WTC11 (cell line): Measurements from ENCODE around the gene SMR3B. TPM values are rescaled to one million over a fixed set of nuclear protein-coding genes. Genes with fewer than 3 reads are reported as not detected.

Source experiments
- ATAC-seq: fragments of 200-7000 bp; cut with Tn5 transposase; 2 replicates; pipeline ENCODE4 v1.10.0; 2021; ENCODE audit warnings: mild to moderate bottlenecking, moderate library complexity
- CTCF ChIA-PET: fragments of 300-600 bp; sonication (Branson Sonifier 250); formaldehyde crosslinking; loops from one replicate; lab custom pipeline; 2021; ENCODE audit warnings: antibody characterized with exemption; lab: Charles Lee
- POLR2A ChIA-PET: fragments of 350-600 bp; sonication (Branson Sonifier 250); formaldehyde crosslinking; loops from one replicate; lab custom pipeline; 2021; ENCODE audit warnings: antibody characterized with exemption; lab: Charles Lee
- DNase-seq: peaks from one replicate; pipeline ENCODE4 v3.0.0; 2021; ENCODE audit warnings: low spot score
- H3K27ac Mint-ChIP-seq: 2 replicates; pipeline ENCODE4 v1.8.0; 2021; ENCODE audit warnings: mixed read lengths
- H3K27me3 Mint-ChIP-seq: 2 replicates; pipeline ENCODE4 v1.8.0; 2021; ENCODE audit warnings: low read depth, mild to moderate bottlenecking, moderate library complexity, mixed read lengths
- H3K36me3 Mint-ChIP-seq: 2 replicates; pipeline ENCODE4 v1.8.0; 2021; ENCODE audit warnings: mixed read lengths
- H3K4me1 Mint-ChIP-seq: 2 replicates; pipeline ENCODE4 v1.8.0; 2022; ENCODE audit warnings: mixed read lengths
- H3K4me3 Mint-ChIP-seq: 2 replicates; pipeline ENCODE4 v1.8.0; 2021; ENCODE audit warnings: mild to moderate bottlenecking, moderate library complexity, mixed read lengths
- H3K9me3 Mint-ChIP-seq: 2 replicates; pipeline ENCODE4 v1.8.0; 2021; ENCODE audit warnings: mixed read lengths
- ATF1 ChIP-seq: sonication (generic); formaldehyde crosslinking; IDR thresholded peaks from 2 replicates; pipeline ENCODE4 v1.8.1; 2023; ENCODE audit warnings: mild to moderate bottlenecking, moderate library complexity, missing genetic modification reagents
- CREM ChIP-seq: sonication (generic); formaldehyde crosslinking; IDR thresholded peaks from 2 replicates; pipeline ENCODE4 v1.8.1; 2022; ENCODE audit warnings: mild to moderate bottlenecking, missing genetic modification reagents, moderate library complexity
- EMX1 ChIP-seq: fragments of 250-450 bp; sonication (Bioruptor Pico); IDR thresholded peaks from 2 replicates; pipeline ENCODE4 v1.8.0; 2021; ENCODE audit warnings: mild to moderate bottlenecking
- ESRRA ChIP-seq: sonication (generic); formaldehyde crosslinking; IDR thresholded peaks from 2 replicates; pipeline ENCODE4 v1.8.1; 2022; ENCODE audit warnings: mild to moderate bottlenecking, missing genetic modification reagents, borderline replicate concordance
- FOXJ3 ChIP-seq: sonication (generic); formaldehyde crosslinking; IDR thresholded peaks from 2 replicates; pipeline ENCODE4 v1.9.0; 2021; ENCODE audit warnings: missing genetic modification reagents, mild to moderate bottlenecking, borderline replicate concordance
- HMGA2 ChIP-seq: fragments of 250-450 bp; sonication (Bioruptor Pico); IDR thresholded peaks from 2 replicates; pipeline ENCODE4 v1.4.0; 2021; ENCODE audit warnings: mild to moderate bottlenecking, moderate library complexity
- JUN ChIP-seq: sonication (generic); formaldehyde crosslinking; IDR thresholded peaks from 2 replicates; pipeline ENCODE4 v1.8.0; 2023; ENCODE audit warnings: mild to moderate bottlenecking, missing genetic modification reagents
- MXD4 ChIP-seq: fragments of 250-450 bp; sonication (Bioruptor Pico); IDR thresholded peaks from 2 replicates; pipeline ENCODE4 v1.8.0; 2021; ENCODE audit warnings: mild to moderate bottlenecking, moderate library complexity, borderline replicate concordance
- MYBL2 ChIP-seq: sonication (generic); formaldehyde crosslinking; IDR thresholded peaks from 2 replicates; pipeline ENCODE4 v1.8.1; 2023; ENCODE audit warnings: mild to moderate bottlenecking, moderate library complexity, missing genetic modification reagents
- NFE2L1 ChIP-seq: sonication (generic); formaldehyde crosslinking; IDR thresholded peaks from 2 replicates; pipeline ENCODE4 v1.8.1; 2023; ENCODE audit warnings: missing genetic modification reagents
- NR2C2 ChIP-seq: sonication (generic); formaldehyde crosslinking; IDR thresholded peaks from 2 replicates; pipeline ENCODE4 v1.8.0; 2022; ENCODE audit warnings: mild to moderate bottlenecking, missing genetic modification reagents
- PRRX2 ChIP-seq: fragments of 250-450 bp; sonication (Bioruptor Pico); IDR thresholded peaks from 2 replicates; pipeline ENCODE4 v1.8.0; 2021; ENCODE audit warnings: mild to moderate bottlenecking
- ZNF138 ChIP-seq: sonication (generic); formaldehyde crosslinking; conservative IDR thresholded peaks from 2 replicates; pipeline ENCODE4 v1.8.1; 2022; ENCODE audit warnings: mild to moderate bottlenecking, moderate library complexity, missing genetic modification reagents
- ZNF263 ChIP-seq: sonication (generic); formaldehyde crosslinking; IDR thresholded peaks from 2 replicates; pipeline ENCODE4 v1.8.1; 2022; ENCODE audit warnings: low read depth, mild to moderate bottlenecking, moderate library complexity, missing genetic modification reagents
- ZNF671 ChIP-seq: fragments of 250-450 bp; sonication (Bioruptor Pico); IDR thresholded peaks from 2 replicates; pipeline ENCODE4 v1.8.0; 2021; ENCODE audit warnings: mild to moderate bottlenecking
- total RNA-seq: library from RNA; stranded (reverse); gene quantifications from 3 replicates; pipeline ENCODE4 v1.2.3, GENCODE V29; 2021
- TF ChIP-seq, protein P1 (sequence below): sonication (generic); formaldehyde crosslinking; IDR thresholded peaks from 2 replicates; pipeline ENCODE4 v1.8.1; 2023; ENCODE audit warnings: mild to moderate bottlenecking, moderate library complexity, missing genetic modification reagents
- TF ChIP-seq, protein P2 (sequence below): sonication (generic); formaldehyde crosslinking; IDR thresholded peaks from 2 replicates; pipeline ENCODE4 v1.8.0; 2023; ENCODE audit warnings: mild to moderate bottlenecking, missing genetic modification reagents
- TF ChIP-seq, protein P3 (sequence below): sonication (generic); formaldehyde crosslinking; conservative IDR thresholded peaks from 2 replicates; pipeline ENCODE4 v1.8.1; 2022; ENCODE audit warnings: mild to moderate bottlenecking, missing genetic modification reagents
- TF ChIP-seq, protein P4 (sequence below): fragments of 250-450 bp; sonication (Bioruptor Pico); IDR thresholded peaks from 2 replicates; pipeline ENCODE4 v1.9.0; 2021; ENCODE audit warnings: moderate library complexity, mild to moderate bottlenecking, inconsistent platforms, borderline replicate concordance
- TF ChIP-seq, protein P5 (sequence below): sonication (generic); formaldehyde crosslinking; IDR thresholded peaks from 2 replicates; pipeline ENCODE4 v1.8.0; 2023; ENCODE audit warnings: missing genetic modification reagents

SMR3B gene
- total RNA-seq, 1 experiment from 2014 or later, result not detected

DNA sequence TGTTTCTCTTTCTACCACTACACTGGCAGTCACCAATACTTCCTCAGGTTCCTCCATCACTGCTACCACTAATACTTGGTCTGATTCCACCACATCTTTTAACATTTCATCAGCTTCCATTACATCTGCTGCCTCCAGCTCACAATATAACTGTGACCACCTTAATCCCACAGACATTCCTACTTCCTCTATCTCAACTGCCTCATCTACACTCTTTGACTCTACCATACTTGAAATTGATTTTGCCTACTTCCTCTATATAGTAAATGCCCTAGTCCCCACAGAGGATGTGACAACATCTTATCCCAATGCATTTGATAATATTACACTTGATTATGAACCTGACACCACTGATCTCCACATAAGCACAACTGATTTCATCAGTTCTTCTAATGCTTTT is 43.9 kb downstream of the SMR3B start:
- H3K9me3 Mint-ChIP-seq, result peaks cover 35% of the 10 kb centered on the region
- 0 out of 2 replicates have a peak, but pooled peaks cover 3% of the 10 kb centered on the region for H3K4me1 Mint-ChIP-seq
- H3K27me3 Mint-ChIP-seq, result peaks cover 5% of the 10 kb centered on the region; the same call in 1 of the 2 replicates
- ChIA-PET POLR2A (no interaction called here), CTCF (no interaction called here)
- DNase-seq, result no peak
- H3K4me3 Mint-ChIP-seq, result no peak overlapping the region
- H3K36me3 Mint-ChIP-seq, result peaks cover 23% of the 10 kb centered on the region
- no peak for TF ChIP-seq HMGA2 (CRISPR knock-in tag)
- TF ChIP-seq NFE2L1 (CRISPR knock-in tag), result no peak
- no peak for TF ChIP-seq MXD4
- TF ChIP-seq MYBL2 (CRISPR knock-in tag), result no peak
- TF ChIP-seq, protein P1, sequence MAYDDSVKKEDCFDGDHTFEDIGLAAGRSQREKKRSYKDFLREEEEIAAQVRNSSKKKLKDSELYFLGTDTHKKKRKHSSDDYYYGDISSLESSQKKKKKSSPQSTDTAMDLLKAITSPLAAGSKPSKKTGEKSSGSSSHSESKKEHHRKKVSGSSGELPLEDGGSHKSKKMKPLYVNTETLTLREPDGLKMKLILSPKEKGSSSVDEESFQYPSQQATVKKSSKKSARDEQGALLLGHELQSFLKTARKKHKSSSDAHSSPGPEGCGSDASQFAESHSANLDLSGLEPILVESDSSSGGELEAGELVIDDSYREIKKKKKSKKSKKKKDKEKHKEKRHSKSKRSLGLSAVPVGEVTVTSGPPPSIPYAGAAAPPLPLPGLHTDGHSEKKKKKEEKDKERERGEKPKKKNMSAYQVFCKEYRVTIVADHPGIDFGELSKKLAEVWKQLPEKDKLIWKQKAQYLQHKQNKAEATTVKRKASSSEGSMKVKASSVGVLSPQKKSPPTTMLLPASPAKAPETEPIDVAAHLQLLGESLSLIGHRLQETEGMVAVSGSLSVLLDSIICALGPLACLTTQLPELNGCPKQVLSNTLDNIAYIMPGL (CRISPR knock-in tag), result no peak
- no peak for TF ChIP-seq ZNF138 (CRISPR knock-in tag)
- no peak for TF ChIP-seq FOXJ3 (CRISPR knock-in tag)
- TF ChIP-seq, protein P2, sequence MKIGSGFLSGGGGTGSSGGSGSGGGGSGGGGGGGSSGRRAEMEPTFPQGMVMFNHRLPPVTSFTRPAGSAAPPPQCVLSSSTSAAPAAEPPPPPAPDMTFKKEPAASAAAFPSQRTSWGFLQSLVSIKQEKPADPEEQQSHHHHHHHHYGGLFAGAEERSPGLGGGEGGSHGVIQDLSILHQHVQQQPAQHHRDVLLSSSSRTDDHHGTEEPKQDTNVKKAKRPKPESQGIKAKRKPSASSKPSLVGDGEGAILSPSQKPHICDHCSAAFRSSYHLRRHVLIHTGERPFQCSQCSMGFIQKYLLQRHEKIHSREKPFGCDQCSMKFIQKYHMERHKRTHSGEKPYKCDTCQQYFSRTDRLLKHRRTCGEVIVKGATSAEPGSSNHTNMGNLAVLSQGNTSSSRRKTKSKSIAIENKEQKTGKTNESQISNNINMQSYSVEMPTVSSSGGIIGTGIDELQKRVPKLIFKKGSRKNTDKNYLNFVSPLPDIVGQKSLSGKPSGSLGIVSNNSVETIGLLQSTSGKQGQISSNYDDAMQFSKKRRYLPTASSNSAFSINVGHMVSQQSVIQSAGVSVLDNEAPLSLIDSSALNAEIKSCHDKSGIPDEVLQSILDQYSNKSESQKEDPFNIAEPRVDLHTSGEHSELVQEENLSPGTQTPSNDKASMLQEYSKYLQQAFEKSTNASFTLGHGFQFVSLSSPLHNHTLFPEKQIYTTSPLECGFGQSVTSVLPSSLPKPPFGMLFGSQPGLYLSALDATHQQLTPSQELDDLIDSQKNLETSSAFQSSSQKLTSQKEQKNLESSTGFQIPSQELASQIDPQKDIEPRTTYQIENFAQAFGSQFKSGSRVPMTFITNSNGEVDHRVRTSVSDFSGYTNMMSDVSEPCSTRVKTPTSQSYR (CRISPR knock-in tag), result no peak
- no peak for TF ChIP-seq ESRRA (CRISPR knock-in tag)
- TF ChIP-seq EMX1 (CRISPR knock-in tag), result no peak
- TF ChIP-seq, protein P3, sequence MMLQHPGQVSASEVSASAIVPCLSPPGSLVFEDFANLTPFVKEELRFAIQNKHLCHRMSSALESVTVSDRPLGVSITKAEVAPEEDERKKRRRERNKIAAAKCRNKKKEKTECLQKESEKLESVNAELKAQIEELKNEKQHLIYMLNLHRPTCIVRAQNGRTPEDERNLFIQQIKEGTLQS (CRISPR knock-in tag), result no peak
- TF ChIP-seq JUN (CRISPR knock-in tag), result no peak
- no peak for TF ChIP-seq ATF1 (CRISPR knock-in tag)
- TF ChIP-seq ZNF671 (CRISPR knock-in tag), result no peak
- TF ChIP-seq CREM (CRISPR knock-in tag), result no peak
- no peak overlapping the region for H3K27ac Mint-ChIP-seq
- no peak for ATAC-seq

DNA sequence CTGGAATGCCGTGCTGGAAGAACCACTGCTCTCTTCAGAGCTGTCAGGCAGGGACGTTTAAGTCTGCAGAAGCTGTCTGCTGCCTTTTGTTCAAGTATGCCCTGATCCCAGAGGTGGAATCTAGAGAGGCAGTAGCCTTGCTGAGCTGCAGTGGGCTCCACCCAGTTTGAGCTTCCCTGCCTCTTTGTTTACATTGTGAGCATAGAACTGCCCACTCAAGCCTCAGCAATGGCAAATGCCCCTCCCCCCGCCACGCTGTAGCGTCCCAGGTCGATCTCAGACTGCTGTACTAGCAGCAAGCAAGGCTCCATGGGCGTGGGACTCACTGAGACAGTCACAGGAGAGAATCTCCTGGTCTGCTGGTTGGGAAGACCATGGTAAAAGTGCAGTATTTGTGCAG is 54.3 kb downstream of the SMR3B start:
- CTCF ChIA-PET, result interaction anchor here (1.2 kb wide), 1 partner anchor 17 kb away, joined by 3 read pairs; no protein-coding TSS in a partner anchor
- TF ChIP-seq PRRX2 (no peak), NFE2L1 (CRISPR knock-in tag) (no peak), ZNF138 (CRISPR knock-in tag) (no peak), ZNF263 (CRISPR knock-in tag) (no peak), NR2C2 (CRISPR knock-in tag) (no peak)
- TF ChIP-seq, protein P4, sequence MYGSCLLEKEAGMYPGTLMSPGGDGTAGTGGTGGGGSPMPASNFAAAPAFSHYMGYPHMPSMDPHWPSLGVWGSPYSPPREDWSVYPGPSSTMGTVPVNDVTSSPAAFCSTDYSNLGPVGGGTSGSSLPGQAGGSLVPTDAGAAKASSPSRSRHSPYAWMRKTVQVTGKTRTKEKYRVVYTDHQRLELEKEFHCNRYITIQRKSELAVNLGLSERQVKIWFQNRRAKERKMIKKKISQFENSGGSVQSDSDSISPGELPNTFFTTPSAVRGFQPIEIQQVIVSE (CRISPR knock-in tag), result no peak
- TF ChIP-seq, protein P5, sequence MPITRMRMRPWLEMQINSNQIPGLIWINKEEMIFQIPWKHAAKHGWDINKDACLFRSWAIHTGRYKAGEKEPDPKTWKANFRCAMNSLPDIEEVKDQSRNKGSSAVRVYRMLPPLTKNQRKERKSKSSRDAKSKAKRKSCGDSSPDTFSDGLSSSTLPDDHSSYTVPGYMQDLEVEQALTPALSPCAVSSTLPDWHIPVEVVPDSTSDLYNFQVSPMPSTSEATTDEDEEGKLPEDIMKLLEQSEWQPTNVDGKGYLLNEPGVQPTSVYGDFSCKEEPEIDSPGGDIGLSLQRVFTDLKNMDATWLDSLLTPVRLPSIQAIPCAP (CRISPR knock-in tag), result no peak
- Mint-ChIP-seq H3K4me1 (peaks cover 4% of the 10 kb centered on the region; the same call in 1 of the 2 replicates), H3K4me3 (no peak overlapping the region), H3K36me3 (no peaks in the 10 kb centered on the region), H3K27me3 (peaks cover 2% of the 10 kb centered on the region; the same call in 1 of the 2 replicates), H3K9me3 (peaks cover 15% of the 10 kb centered on the region), H3K27ac (no peak overlapping the region)
- POLR2A ChIA-PET, result no interaction called here
- ATAC-seq, result peak; percentile 88
- peak; percentile 41 for DNase-seq

Other genes starting within 250 kb of the SMR3B start
- not detected in 3 replicates for gene PRR27, start 228.9 kb upstream of the SMR3B start, total RNA-seq
- not detected in 3 replicates for gene ODAM, start 187.4 kb upstream of the SMR3B start, total RNA-seq
- gene FDCSP, start 157.0 kb upstream of the SMR3B start, total RNA-seq, result not detected in 3 replicates
- gene CSN3, start 140.5 kb upstream of the SMR3B start, total RNA-seq, result not detected in 3 replicates
- gene CABS1, start 48.1 kb upstream of the SMR3B start, total RNA-seq, result not detected in 3 replicates
- not detected in 3 replicates for gene SMR3A, start 22.4 kb upstream of the SMR3B start, total RNA-seq
- gene OPRPN, start 14.8 kb downstream of the SMR3B start, total RNA-seq, result not detected in 3 replicates
- not detected in 3 replicates for gene MUC7, start 89.1 kb downstream of the SMR3B start, total RNA-seq
- not detected in 3 replicates for gene AMTN, start 135.4 kb downstream of the SMR3B start, total RNA-seq
- not detected in 3 replicates for gene AMBN, start 209.1 kb downstream of the SMR3B start, total RNA-seq
- gene ENAM, start 245.6 kb downstream of the SMR3B start, total RNA-seq, result not detected in 3 replicates